Activated naive CD4-positive, alpha-beta T cell treated with anti-CD3 and anti-CD28 coated beads, Interleukin-2, amount 50 U/mL, for 72 hours (primary cell): ENCODE results near the gene SFTA2. TPM values are rescaled to one million over a fixed set of nuclear protein-coding genes. Genes with fewer than 3 reads are reported as not detected.
"Not testable (repeated sequence)": the region's sequence is repeated elsewhere in the genome, so short reads cannot be mapped to it uniquely, and the experiment has no call there.

ENCODE experiments used
- ATAC-seq, 2 donors: fragments of 150-1000 bp; cut with Tn5 transposase; 2 replicates each; pipeline ENCODE4 v1.10.0; 2021; ENCODE audit warnings: mild to moderate bottlenecking in 2 of 2, moderate library complexity in 2 of 2
- DNase-seq, 2 donors: peaks; one replicate each; pipeline ENCODE4 v3.0.0; 2021 to 2022; ENCODE audit warnings: low spot score in 2 of 2
- H3K27ac Mint-ChIP-seq, 2 donors: one replicate each; pipeline ENCODE4 v1.8.0; 2022; ENCODE audit warnings: mild to moderate bottlenecking in 2 of 2, mixed read lengths in 2 of 2
- H3K36me3 Mint-ChIP-seq, 2 donors: one replicate each; pipeline ENCODE4 v1.8.0; 2022; ENCODE audit warnings: mixed read lengths in 2 of 2
- H3K9me3 Mint-ChIP-seq, 2 donors: one replicate each; pipeline ENCODE4 v1.8.0; 2022; ENCODE audit warnings: mixed read lengths in 2 of 2
- total RNA-seq, 2 donors: library from RNA; stranded (reverse); gene quantifications; one replicate each; pipeline ENCODE4 v1.2.3, GENCODE V29; 2022

The SFTA2 gene
- total RNA-seq = not detected

DNA sequence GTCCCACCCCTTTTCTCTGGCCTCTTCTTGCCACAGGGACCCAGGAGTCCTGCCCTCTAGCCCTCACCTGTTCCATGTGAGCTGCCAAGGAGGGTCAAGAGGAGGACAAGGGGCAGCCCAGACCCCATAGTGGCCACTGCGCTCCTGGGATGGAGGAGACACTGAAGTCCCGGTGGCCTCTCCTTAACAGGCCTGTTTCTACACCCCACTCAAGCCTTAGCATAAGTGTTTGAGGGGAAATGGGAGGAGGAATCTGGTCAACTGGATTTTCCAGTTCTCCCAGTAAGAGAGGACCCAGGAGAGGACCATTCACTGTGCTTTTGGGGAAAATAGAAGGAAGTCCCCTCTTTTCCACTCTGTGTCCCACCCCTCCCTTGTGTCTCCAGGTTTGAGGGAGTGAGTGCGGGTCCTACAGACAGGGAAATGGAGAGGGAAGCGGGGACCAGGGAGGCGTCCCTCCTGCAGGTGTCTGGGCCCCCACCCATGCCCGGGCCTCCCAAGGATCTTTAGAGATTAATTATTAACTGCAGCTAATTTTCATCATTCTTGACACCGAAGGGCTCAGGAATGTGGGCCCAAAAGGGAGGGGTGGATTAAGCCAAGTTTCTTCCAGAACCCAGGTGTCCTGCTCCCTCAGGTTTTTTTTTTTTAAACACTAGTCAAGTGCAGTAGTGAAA is at the start of gene SFTA2:
Gene SFTA2 (minus strand): TSS at position 202 of the 677 bp plus-strand sequence. CDS start 74 bp downstream, at position 128.
- peaks cover 10 to 20% of the 10 kb centered on the region in 2 donors for H3K36me3 Mint-ChIP-seq
- H3K9me3 Mint-ChIP-seq = peaks cover 4 to 14% of the 10 kb centered on the region in 2 donors
- ATAC-seq (no peak), DNase-seq (no peak)
- no peak within 1 kb of the TSS for H3K27ac Mint-ChIP-seq

DNA sequence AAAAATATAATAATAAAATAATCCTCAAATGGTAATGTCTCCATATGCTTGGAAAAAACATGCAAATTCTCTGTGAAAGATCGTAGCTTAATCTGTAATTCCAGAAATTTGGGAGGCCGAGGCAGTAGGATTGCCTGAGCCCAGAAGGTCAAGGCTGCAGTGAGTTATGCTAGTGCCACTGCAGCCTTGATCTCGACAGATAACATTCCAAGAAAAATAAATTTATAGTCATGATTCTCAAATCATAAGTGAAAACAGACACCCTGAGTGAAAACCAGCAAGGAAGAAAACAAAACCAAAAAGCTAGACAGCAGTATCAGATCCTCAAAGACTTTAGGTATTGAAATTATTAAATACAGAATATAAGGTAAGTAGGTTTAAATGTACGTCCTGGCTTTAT is 47.7 kb upstream of the SFTA2 start:
- Mint-ChIP-seq H3K36me3 (no peaks in the 10 kb centered on the region), H3K9me3 (no peaks in the 10 kb centered on the region), H3K27ac (no peak overlapping the region)
- ATAC-seq = no peak
- no peak for DNase-seq

DNA sequence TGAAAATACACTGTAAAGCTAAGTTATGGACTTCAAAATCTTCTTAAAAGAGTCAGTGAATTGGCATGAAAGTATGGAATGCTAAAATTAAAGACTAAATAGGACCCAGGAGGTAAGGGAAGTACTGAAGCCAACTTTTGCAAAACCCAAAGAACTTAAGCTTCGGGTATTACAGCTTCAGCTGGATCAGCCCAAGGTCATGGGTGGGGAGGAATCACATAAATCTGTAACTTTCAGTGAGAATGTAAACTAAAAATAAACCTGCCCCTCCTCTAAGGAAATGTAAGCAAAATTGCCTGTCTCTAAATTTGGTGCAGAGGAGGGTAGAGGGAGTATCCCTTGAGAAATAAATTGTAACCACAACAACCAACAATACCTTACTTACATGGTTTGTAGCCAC is 47.2 kb upstream of the SFTA2 start:
- no peak for ATAC-seq
- Mint-ChIP-seq H3K9me3 (no peaks in the 10 kb centered on the region), H3K36me3 (no peaks in the 10 kb centered on the region), H3K27ac (no peak overlapping the region)
- DNase-seq = no peak

GRCh38 chr6:30974490-30975252 is 42.7 kb upstream of the SFTA2 start:
- no peaks in the 10 kb centered on the region for H3K36me3 Mint-ChIP-seq
- DNase-seq = no peak
- no peak overlapping the region for H3K27ac Mint-ChIP-seq
- no peak for ATAC-seq
- no peaks in the 10 kb centered on the region for H3K9me3 Mint-ChIP-seq

DNA sequence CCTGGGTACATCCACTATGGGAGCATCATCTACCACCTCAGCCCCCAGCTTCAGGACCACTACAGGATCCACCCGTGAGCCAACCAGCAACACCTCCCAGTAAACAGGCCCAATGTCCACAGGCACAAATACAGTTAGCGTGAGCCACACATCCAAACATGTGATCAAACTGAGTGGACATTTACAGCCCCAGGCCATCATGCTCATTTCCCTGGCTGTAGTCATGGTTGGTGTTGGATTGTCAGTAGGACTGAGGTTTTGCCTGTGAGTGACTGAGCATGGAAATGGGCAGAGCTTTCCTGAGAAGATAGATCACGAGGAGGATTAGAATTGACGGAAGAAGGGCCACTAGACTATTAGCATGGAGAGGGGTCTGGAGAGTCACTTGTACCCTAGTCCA is 40.8 kb upstream of the SFTA2 start:
- no peak overlapping the region for H3K27ac Mint-ChIP-seq
- H3K9me3 Mint-ChIP-seq = no peaks in the 10 kb centered on the region
- ATAC-seq (no peak), DNase-seq (no peak)
- no peaks in the 10 kb centered on the region for H3K36me3 Mint-ChIP-seq

GRCh38 chr6:30970946-30971345 is 39.0 kb upstream of the SFTA2 start:
- no peaks in the 10 kb centered on the region for H3K9me3 Mint-ChIP-seq
- ATAC-seq = no peak

DNA sequence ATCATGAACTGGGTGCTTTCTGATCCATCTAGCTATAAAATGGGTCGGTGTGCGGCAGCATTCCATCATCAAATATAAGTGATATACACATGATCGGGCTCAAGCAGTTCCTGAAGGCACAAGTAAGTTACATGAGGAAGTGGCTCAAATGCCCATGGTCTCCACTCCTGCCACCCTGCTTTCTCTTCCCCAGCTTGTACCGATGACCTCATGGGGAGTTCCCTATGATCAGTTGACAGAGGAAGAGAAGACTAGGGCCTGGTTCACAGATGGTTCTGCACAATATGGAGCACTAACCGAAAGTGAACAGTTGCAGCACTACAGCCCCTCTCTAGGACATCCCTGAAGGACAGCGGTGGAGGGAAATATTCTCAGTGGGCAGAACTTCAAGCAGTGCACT is 37.2 kb upstream of the SFTA2 start:
- H3K27ac Mint-ChIP-seq, H3K36me3 Mint-ChIP-seq, H3K9me3 Mint-ChIP-seq, DNase-seq, ATAC-seq: not testable (repeated sequence)

More at GRCh38 chr6:30970946-30971345, 39.0 kb upstream of the SFTA2 start:
- no peaks in the 10 kb centered on the region for H3K36me3 Mint-ChIP-seq
- DNase-seq = no peak
- peak overlapping the region in 1 of 2 donors; percentile 44 for H3K27ac Mint-ChIP-seq

GRCh38 chr6:30966154-30966553 is 34.2 kb upstream of the SFTA2 start:
- Mint-ChIP-seq H3K36me3 (no peaks in the 10 kb centered on the region), H3K27ac (peak overlapping the region in 1 of 2 donors; percentile 12), H3K9me3 (no peaks in the 10 kb centered on the region)
- ATAC-seq (no peak), DNase-seq (no peak)

DNA sequence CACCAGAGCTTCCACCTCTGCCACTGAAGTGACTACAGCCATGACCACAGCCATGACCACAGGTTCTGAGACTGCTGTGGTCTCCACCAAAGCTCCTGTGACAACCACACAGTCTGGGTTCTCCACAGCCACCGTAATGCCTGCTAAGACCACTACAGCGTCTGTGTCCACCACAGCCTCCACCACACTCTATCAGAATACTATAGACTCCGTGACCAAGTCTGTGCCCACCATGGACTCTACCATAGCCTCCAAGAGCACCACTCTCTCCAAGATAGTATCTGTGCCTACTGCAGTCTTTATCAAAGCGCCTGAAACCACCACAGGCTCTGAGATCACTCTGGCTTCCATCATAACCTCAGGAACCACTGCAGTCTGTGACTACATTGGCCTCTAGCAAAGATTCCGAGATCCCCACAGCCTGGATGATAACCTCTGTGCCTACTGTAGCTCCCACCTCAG is 33.2 kb upstream of the SFTA2 start:
- H3K36me3 Mint-ChIP-seq = no peaks in the 10 kb centered on the region
- no peaks in the 10 kb centered on the region for H3K9me3 Mint-ChIP-seq
- no peak for DNase-seq
- H3K27ac Mint-ChIP-seq = peak overlapping the region in 1 of 2 donors; percentile 32
- peak in 1 of 2 donors; percentile 69 for ATAC-seq

DNA sequence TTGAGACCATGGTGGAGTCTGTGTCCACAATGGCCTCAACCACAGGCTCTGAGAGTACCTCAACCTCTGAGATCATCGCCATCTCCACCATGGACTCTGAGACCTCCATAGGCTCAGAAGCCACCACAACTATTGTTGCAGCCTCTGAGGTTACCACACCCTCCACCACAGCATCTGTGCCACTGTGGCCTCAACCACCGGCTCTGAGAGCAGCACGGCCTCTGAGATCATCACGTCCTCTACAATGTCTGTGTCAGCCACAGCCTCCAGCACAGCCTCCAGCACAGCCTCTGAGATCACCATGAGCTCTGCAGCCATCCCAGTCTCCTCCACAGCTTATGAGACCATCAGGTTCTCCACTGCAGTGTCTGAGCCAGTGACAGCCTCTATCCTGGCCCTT is 32.1 kb upstream of the SFTA2 start:
- DNase-seq (no peak), ATAC-seq (peak; percentile 28 to 65)
- Mint-ChIP-seq H3K36me3 (no peaks in the 10 kb centered on the region), H3K27ac (peak overlapping the region in 1 of 2 donors; percentile 32), H3K9me3 (no peaks in the 10 kb centered on the region)

GRCh38 chr6:30963641-30964040 is 31.7 kb upstream of the SFTA2 start:
- Mint-ChIP-seq H3K27ac (no peak overlapping the region), H3K36me3 (no peaks in the 10 kb centered on the region), H3K9me3 (no peaks in the 10 kb centered on the region)
- DNase-seq (no peak), ATAC-seq (no peak)

- H3K27ac Mint-ChIP-seq = no peak overlapping the region
- no peaks in the 10 kb centered on the region for H3K9me3 Mint-ChIP-seq
- no peak for ATAC-seq
- H3K36me3 Mint-ChIP-seq = no peaks in the 10 kb centered on the region
- DNase-seq = no peak
Observed at GRCh38 chr6:30962716-30963115, 30.7 kb upstream of the SFTA2 start.

DNA sequence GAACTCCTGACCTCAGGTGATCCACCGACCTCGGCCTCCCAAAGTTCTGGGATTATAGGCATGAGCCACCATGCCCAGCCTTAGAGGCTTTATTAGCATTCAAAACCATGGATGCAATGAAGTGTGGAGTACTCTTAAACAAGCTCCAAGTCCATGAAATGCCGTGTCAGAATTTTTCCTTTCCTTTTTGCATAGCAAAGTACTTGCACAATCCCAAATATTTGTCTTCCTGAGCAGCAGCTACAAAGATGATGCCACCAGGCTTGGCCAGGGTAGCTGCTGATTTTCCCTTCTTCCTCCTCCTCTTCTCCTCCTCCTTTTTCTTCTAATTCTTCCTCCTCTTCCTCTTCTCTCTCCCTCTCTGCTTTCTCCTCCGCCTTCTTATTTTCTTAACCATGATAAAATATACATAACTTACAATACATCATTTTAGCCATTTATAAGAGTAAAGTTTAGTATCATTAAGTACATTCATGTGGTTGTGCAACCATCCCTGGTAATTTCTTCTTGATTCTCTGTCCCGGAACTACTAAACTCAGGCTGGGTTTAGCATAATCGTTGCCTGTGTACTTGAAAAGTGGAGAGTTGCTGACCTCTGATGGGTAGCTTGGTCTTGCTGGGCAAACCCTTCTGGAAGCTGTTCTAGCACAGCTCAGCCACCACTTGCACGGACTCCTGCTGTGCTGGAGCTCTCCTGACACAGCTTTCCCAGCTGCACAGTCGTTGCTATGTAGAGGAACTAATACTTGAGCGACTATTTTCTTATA is 29.1 kb upstream of the SFTA2 start:
- no peak for DNase-seq
- Mint-ChIP-seq H3K36me3 (no peaks in the 10 kb centered on the region), H3K27ac (peak overlapping the region in 1 of 2 donors; percentile 44), H3K9me3 (no peaks in the 10 kb centered on the region)
- no peak for ATAC-seq

GRCh38 chr6:30957716-30958115 is 25.7 kb upstream of the SFTA2 start:
- H3K27ac Mint-ChIP-seq = no peak overlapping the region
- H3K9me3 Mint-ChIP-seq = no peaks in the 10 kb centered on the region
- ATAC-seq (no peak), DNase-seq (no peak)
- H3K36me3 Mint-ChIP-seq = no peaks in the 10 kb centered on the region

DNA sequence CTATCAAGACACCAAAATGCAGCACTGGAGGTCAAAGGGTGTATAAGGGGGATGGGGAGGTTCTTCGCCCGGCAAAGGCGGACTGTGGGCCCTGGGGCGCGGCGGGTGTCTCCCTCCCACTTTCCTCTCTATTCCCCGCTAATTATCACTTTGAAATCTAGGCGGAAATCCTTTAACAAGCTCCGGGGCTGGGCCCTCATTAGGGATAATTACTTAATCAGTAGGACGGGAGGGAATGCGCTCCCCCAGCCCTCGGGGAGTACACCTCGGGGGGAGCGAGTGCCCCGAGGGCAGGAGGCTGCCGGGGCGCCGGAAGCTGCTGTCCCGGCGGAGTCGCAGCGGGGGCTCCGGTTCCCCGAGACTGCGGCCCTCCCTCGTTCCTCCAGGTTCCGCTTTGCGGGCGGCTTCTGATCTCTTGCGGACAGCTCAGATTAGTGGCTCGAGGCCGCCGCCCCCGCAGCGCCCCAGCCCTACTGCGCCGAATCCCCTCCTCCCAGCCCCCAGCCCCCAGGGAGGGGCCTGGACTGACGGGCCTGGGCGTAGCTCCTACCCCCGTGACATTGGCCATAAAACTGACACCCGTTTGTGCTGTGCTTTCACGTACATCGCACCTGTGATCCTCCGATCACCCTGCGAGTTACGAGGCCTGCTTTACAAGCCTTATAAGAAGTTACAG is 23.5 kb upstream of the SFTA2 start:
- Mint-ChIP-seq H3K36me3 (peaks cover 0 to 5% of the 10 kb centered on the region in 2 donors), H3K27ac (peak overlapping the region in 1 of 2 donors; percentile 34), H3K9me3 (peaks cover 5 to 11% of the 10 kb centered on the region in 2 donors)
- DNase-seq = peak; percentile 71 to 72
- peak; percentile 88 to 90 for ATAC-seq

DNA sequence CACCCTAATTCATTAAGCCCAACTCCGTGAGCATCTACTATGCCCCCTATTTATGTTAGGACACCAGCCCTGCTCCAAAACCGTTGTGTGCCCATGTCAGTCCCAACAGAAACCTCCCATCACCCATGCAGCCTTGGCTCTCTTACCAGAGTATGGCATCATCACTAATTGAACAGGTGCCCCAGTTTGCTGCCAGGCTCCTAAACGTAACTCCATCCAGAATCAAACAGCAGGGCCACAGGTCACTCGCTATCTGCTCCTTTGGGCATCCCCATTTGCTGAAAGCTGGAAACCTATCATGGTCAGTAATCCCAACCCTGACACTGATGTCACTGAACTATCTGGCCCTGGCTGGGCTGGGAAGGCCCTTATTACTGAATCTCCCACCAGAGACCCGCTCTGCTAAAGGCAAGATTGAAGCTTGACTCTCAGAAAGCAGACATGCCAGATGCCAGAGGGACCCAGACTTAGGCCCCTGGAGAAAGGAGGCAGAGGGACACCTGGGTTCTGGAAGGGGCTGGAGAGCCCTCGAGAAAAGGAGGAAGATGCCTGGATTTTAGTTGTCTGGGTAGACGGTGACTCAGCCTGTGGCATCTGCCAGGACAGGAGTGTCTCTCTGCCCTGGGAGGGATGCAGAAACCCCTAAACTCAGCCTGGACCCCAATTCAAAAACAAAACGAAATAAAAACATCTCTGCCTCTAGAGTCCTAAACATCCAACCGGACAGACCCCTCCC is 22.8 kb upstream of the SFTA2 start:
- H3K9me3 Mint-ChIP-seq = peaks cover 10 to 12% of the 10 kb centered on the region in 2 donors
- DNase-seq (no peak), ATAC-seq (peak in 1 of 2 donors; percentile 12)
- no peak overlapping the region for H3K27ac Mint-ChIP-seq
- H3K36me3 Mint-ChIP-seq = peaks cover 0 to 9% of the 10 kb centered on the region in 2 donors
